Sigmoid colon (tissue), 7 donors: ENCODE measurements around the gene RNASEH2A. TPM values are rescaled to one million over a fixed set of nuclear protein-coding genes. Genes with fewer than 3 reads are reported as not detected.
A peak's percentile ranks its signal among the peaks of the same experiment; 100 is the strongest.

Experiments
- DNase-seq: peaks from one replicate; pipeline ENCODE4 v3.0.0-alpha.2; 2019
- H3K27ac ChIP-seq, 4 donors: fragments of 200-600 bp; sonication (generic); one replicate each; pipeline ENCODE4 v1.5.1; 2016 to 2019; ENCODE audit warnings: mild to moderate bottlenecking in 1 of 4
- H3K27me3 ChIP-seq, 3 donors: fragments of 200-600 bp; sonication (generic); one replicate each; pipeline ENCODE4 v1.5.1; 2019; ENCODE audit warnings: mild to moderate bottlenecking in 1 of 3
- H3K36me3 ChIP-seq, 4 donors: fragments of 200-600 bp; sonication (generic); one replicate each; pipeline ENCODE4 v1.5.1; 2016 to 2019
- H3K4me1 ChIP-seq, 4 donors: fragments of 200-600 bp; sonication (generic); one replicate each; pipeline ENCODE4 v1.5.1; 2017 to 2019
- H3K4me3 ChIP-seq, 4 donors: fragments of 200-600 bp; sonication (generic); one replicate each; pipeline ENCODE4 v1.5.1; 2017 to 2019; ENCODE audit warnings: mild to moderate bottlenecking in 2 of 4, moderate library complexity in 1 of 4
- H3K9me3 ChIP-seq, 4 donors: fragments of 200-600 bp in 3 of 4; sonication (generic) in 3 of 4; one replicate each; pipeline versions ENCODE4 v1.5.1 to v1.6.1; 2013 to 2019
- EP300 ChIP-seq, 4 donors: sonication (generic); formaldehyde crosslinking; IDR thresholded peaks; one replicate each; pipeline ENCODE4 v1.6.1; 2017; ENCODE audit warnings: antibody characterized with exemption in 4 of 4
- POLR2A ChIP-seq, 2 donors: fragments of 450-650 bp; IDR thresholded peaks; one replicate each; pipeline ENCODE4 v1.6.1; 2016; ENCODE audit warnings: antibody characterized with exemption in 2 of 2, mild to moderate bottlenecking in 2 of 2, moderate library complexity in 2 of 2
- POLR2AphosphoS5 ChIP-seq, 4 donors: sonication (generic); formaldehyde crosslinking; IDR thresholded peaks; one replicate each; pipeline ENCODE4 v1.6.1; 2017; ENCODE audit warnings: antibody characterized with exemption in 4 of 4
- WGBS, 2 donors: extraction: QIAGEN DNeasy Blood & Tissue Kit; methylation state at CpG; one replicate each; pipeline ENCODE4 v1.1.7; 2013; 5-methylcytosine and 5-hydroxymethylcytosine counted together
- intact Hi-C: fragments of 100-400 bp; cut with DNase I; formaldehyde crosslinking; loops from one replicate; pipeline ENCODE4 v1.15.1; 2023
- polyA plus RNA-seq, 3 donors: library from polyadenylated mRNA; stranded (reverse); fragments of 200-250 nt; gene quantifications; one replicate each; pipeline ENCODE4 v1.2.3, GENCODE V29; 2013
- total RNA-seq, 4 donors: library from RNA; depleted of rRNA; stranded (reverse); fragments of >200 nt; gene quantifications; one replicate each; pipeline ENCODE4 v1.1.0, GENCODE V29; 2016
- TF ChIP-seq, protein P1 (sequence below), 4 experiments: fragments of 450-650 bp in 3 of 4; fragments of 200-600 bp in 1 of 4; IDR thresholded peaks; one replicate each; pipeline ENCODE4 v1.5.1; 2016 to 2019; ENCODE audit warnings: antibody characterized with exemption in 4 of 4, mild to moderate bottlenecking in 3 of 4, moderate library complexity in 2 of 4
- donor health status: healthy with polysubstance abuse.
- donor health status: Bipolar disorder and iron deficiency.
- donor health status: healthy.

The RNASEH2A gene
- total and polyA plus RNA-seq, 7 donors: 1.9 to 22.1 (median 3.7) TPM

DNA sequence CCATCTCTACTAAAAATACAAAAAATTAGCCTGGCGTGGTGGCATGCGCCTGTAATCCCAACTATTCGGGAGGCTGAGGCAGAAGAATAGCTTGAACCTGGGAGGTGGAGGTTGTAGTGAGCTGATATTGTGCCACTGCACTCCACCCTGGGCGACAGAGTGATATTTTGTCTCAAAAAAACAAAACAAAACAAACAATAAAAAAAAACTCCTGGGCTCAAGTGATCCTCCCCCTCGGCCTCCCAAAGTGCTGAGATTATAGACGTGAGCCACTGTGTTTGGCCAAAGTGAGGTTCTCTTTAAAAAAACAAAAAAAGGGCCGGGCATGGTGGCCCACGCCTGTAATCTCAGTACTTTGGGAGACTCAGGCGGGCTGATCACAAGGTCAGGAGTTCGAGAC is 18.9 kb upstream of the RNASEH2A start:
- H3K36me3 ChIP-seq: no peaks in the 10 kb centered on the region
- H3K9me3 ChIP-seq: no peaks in the 10 kb centered on the region
- H3K4me1 ChIP-seq: peaks cover 0 to 66% (median 62%) of the 10 kb centered on the region in 4 donors
- intact Hi-C loops: no loop called here
- TF ChIP-seq POLR2A (IDR thresholded peaks at IDR 0.05) (no peak), EP300 (IDR thresholded peaks at IDR 0.05) (no peak), POLR2AphosphoS5 (IDR thresholded peaks at IDR 0.05) (no peak)
- TF ChIP-seq, protein P1, sequence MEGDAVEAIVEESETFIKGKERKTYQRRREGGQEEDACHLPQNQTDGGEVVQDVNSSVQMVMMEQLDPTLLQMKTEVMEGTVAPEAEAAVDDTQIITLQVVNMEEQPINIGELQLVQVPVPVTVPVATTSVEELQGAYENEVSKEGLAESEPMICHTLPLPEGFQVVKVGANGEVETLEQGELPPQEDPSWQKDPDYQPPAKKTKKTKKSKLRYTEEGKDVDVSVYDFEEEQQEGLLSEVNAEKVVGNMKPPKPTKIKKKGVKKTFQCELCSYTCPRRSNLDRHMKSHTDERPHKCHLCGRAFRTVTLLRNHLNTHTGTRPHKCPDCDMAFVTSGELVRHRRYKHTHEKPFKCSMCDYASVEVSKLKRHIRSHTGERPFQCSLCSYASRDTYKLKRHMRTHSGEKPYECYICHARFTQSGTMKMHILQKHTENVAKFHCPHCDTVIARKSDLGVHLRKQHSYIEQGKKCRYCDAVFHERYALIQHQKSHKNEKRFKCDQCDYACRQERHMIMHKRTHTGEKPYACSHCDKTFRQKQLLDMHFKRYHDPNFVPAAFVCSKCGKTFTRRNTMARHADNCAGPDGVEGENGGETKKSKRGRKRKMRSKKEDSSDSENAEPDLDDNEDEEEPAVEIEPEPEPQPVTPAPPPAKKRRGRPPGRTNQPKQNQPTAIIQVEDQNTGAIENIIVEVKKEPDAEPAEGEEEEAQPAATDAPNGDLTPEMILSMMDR (IDR thresholded peaks at IDR 0.05): no peak
- peak overlapping the region; percentile 97 to 100 (median 98) for H3K27ac ChIP-seq
- H3K4me3 ChIP-seq: no peak overlapping the region
- no peak for DNase-seq
- WGBS, 2 donors: 54 to 74% methylated on average over 10 of the region's 10 CpGs
- H3K27me3 ChIP-seq: no peaks in the 10 kb centered on the region

DNA sequence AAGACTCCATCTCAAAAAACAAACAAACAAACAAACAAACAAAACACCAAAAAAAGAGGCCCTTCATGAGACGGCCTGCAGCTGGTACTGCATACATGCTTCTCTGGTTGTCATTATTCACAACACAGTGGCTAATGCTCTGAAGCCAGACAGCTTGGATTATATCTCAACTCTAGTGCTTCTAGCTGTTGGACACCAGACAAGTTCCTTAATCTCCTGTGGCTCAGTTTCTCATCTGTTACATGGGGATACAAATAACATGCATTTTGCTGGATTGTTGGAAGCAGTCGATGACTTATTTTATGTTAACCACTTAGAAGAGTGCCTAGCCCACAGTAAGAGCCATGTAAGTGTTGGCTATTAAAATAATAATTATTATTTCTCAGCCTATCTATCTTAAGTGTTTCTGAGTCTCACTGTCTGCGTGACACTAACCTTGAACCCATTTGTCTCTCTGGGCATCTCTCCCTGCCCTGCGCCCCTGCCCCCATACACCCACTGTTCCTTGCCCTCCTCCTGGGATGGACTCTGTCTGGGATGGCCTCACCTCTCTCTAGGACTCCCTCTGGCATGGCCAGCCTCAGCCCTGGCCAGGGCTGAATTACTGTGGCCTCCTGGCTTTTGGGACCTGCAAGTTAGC is 18.2 kb upstream of the RNASEH2A start:
- Histone ChIP-seq H3K27me3 (no peaks in the 10 kb centered on the region), H3K4me1 (peaks cover 0 to 59% (median 57%) of the 10 kb centered on the region in 4 donors), H3K4me3 (peak overlapping the region in 3 of 4 donors; percentile 72 to 99 (median 84)), H3K9me3 (no peaks in the 10 kb centered on the region), H3K36me3 (no peaks in the 10 kb centered on the region), H3K27ac (peak overlapping the region; percentile 97 to 100 (median 98))
- no peak for DNase-seq
- 25 to 51% methylated on average over 4 of the region's 4 CpGs for WGBS, 2 donors
- TF ChIP-seq, protein P1 (IDR thresholded peaks at IDR 0.05): no peak
- TF ChIP-seq EP300 (IDR thresholded peaks at IDR 0.05) (no peak), POLR2A (IDR thresholded peaks at IDR 0.05) (no peak), POLR2AphosphoS5 (IDR thresholded peaks at IDR 0.05) (no peak)
- intact Hi-C loops: no loop called here

DNA sequence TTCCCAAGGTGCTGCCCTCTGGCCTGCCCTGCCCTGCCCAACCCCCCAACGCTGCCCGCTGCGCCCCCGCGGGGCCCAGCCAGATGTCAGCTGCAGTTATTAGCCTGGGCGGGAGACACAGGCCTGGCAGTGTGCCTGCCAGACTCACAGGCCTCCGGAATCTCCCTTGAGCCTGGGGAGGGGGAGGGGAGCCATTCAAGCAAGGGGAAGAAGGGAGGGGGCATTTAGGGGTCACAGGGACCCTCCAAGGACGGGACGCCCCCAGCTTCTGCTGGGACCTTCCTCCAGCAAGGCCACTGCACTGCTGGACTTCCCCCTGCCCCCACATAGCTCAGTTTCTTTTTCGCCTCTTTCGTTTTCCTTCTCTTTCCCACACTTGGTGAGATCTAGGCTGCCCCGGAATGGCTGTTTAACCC is 17.7 kb upstream of the RNASEH2A start:
- Histone ChIP-seq H3K36me3 (no peaks in the 10 kb centered on the region), H3K9me3 (no peaks in the 10 kb centered on the region), H3K27ac (peak overlapping the region; percentile 97 to 100 (median 98)), H3K4me3 (peak overlapping the region; percentile 39 to 99 (median 78)), H3K27me3 (no peaks in the 10 kb centered on the region), H3K4me1 (peaks cover 0 to 55% (median 53%) of the 10 kb centered on the region in 4 donors)
- intact Hi-C loops: no loop called here
- WGBS, 2 donors: 1 to 9% methylated on average over 12 of the region's 12 CpGs
- no peak for TF ChIP-seq EP300 (IDR thresholded peaks at IDR 0.05)
- peak in 1 of 2 donors; percentile 10 for TF ChIP-seq POLR2A (IDR thresholded peaks at IDR 0.05)
- peak in 3 of 4 donors; percentile 37 to 69 (median 45) for TF ChIP-seq POLR2AphosphoS5 (IDR thresholded peaks at IDR 0.05)
- TF ChIP-seq, protein P1 (IDR thresholded peaks at IDR 0.05): no peak
- peak; percentile 94 for DNase-seq

DNA sequence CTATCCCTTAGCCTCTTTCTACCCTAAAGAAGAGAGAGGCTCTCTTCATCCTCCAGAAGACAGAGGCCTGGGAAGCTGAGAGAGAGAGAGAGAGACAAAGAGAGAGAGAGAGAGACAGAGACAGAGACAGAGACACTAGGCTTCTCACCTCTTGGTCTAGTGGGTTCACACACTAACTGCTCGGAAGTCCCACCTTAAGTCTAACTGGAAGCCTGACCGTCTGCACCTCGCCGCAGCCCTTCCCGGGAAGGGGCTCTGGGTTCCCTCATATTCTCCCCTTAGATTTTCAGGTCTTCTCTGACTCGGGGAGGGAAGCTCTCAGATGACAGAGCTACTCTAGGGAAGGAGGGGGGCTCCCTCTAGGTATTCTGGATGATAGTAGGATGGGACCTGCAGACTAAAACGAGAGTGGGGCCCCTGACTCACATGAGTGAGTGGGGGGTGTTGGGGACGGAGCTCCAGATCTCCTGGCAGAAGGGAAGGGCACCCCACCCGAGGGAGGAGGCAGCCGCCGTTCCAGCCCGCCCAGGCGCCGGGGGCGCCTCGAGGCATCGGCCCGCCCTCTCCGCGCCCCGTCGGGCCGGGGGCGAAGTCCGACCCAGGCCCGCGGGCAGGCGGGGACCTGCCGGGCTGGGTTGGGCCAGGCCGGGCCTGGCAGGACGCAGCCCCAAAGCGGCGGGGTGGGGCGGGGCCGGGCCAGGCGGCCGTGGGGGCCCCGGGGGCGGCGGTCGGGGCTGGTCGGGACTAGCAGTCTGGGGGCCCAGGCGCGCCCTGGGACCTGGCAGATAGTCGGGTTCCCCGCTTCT is 17.1 kb upstream of the RNASEH2A start:
- Histone ChIP-seq H3K4me3 (peak overlapping the region; percentile 72 to 99 (median 90)), H3K27me3 (no peaks in the 10 kb centered on the region), H3K4me1 (peaks cover 0 to 55% (median 53%) of the 10 kb centered on the region in 4 donors), H3K27ac (peak overlapping the region; percentile 97 to 100 (median 98)), H3K9me3 (no peaks in the 10 kb centered on the region), H3K36me3 (no peaks in the 10 kb centered on the region)
- intact Hi-C loops: no loop called here
- DNase-seq: no peak
- WGBS, 2 donors: 1% methylated on average over 46 of the region's 46 CpGs
- TF ChIP-seq EP300 (IDR thresholded peaks at IDR 0.05) (no peak), POLR2AphosphoS5 (IDR thresholded peaks at IDR 0.05) (peak in 2 of 4 donors; percentile 52 to 77)
